ENCODE results near the gene SYT2.
"Not testable (repeated sequence)": the region's sequence is repeated elsewhere in the genome, so short reads cannot be mapped to it uniquely, and the experiment has no call there.

Gene SYT2

DNA sequence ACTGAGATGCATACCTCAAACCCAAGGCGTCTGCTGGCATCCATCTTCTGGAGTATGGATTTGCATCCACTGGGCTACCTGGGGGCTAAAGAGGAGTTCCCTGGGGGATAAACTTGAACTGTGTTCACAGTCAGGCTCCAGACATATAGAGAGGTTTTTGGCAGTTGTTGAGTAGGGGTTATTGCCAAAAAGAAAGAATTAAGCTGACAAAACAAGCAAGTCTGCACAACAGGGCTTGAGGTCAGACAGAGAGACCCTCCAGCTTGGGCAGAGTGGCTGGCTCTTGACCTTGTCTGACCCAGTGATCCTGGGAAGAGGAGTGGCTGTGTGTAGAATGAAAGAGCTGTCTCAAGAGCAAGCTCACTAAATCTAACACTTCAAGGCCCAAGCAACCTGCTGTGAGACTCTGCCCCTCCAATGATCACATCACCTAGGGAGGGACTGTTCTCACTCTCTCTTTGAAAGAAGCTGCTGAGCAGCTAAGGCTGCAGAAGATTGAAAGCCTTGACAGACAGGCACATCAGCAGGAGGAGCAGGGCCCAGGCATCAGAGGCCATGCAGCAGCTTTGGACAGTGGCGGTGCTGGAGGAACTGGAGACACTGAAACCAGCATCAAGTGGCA, 61.5 kb downstream of the SYT2 start:
- DNase-seq = no peak
- H3K4me1 ChIP-seq (ENCODE audit: control insufficient read depth, insufficient read depth, low read length, poor library complexity, severe bottlenecking) = peaks cover 8% of the 10 kb centered on the region
- peaks cover 10% of the 10 kb centered on the region for H3K27me3 ChIP-seq (replicated peaks; ENCODE audit: control insufficient read depth, insufficient read depth, low read length, poor library complexity, severe bottlenecking)
- no peak overlapping the region for H3K4me3 ChIP-seq (ENCODE audit: insufficient read depth, low read depth, low read length, poor library complexity, severe bottlenecking)
- no peaks in the 10 kb centered on the region for H3K9me3 ChIP-seq (ENCODE audit: control insufficient read depth, low read length)
- no peak overlapping the region for H3K27ac ChIP-seq (ENCODE audit: insufficient read depth, low read length, poor library complexity, severe bottlenecking)
- no peaks in the 10 kb centered on the region for H3K36me3 ChIP-seq (ENCODE audit: control insufficient read depth, insufficient read depth, low read length)

DNA sequence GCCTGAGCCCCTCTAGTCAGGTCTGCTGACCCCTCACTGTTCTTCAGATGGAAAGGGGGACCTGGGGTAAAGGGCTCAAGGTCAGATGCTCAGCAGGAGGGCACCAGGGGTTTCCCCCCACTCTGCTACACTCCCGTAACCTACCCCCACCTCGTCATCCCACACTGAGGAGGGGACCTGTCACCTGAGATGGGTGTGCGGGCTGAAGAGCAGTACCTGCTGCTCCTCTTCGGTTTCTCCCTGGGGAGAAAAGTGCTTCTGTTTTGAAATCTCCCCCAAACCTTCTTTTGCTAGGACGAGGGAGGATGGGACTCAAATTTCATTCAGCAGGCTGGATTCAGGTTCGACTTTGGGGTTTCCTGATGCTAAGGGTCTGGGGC, 65.2 kb downstream of the SYT2 start:
- Histone ChIP-seq H3K9me3 (ENCODE audit: control insufficient read depth, low read length) (no peaks in the 10 kb centered on the region), H3K4me1 (ENCODE audit: control insufficient read depth, insufficient read depth, low read length, poor library complexity, severe bottlenecking) (peaks cover 18% of the 10 kb centered on the region), H3K27me3 (replicated peaks; ENCODE audit: control insufficient read depth, insufficient read depth, low read length, poor library complexity, severe bottlenecking) (peaks cover 31% of the 10 kb centered on the region), H3K4me3 (ENCODE audit: insufficient read depth, low read depth, low read length, poor library complexity, severe bottlenecking) (no peak overlapping the region), H3K27ac (ENCODE audit: insufficient read depth, low read length, poor library complexity, severe bottlenecking) (no peak overlapping the region), H3K36me3 (ENCODE audit: control insufficient read depth, insufficient read depth, low read length) (no peaks in the 10 kb centered on the region)
- no peak for DNase-seq

DNA sequence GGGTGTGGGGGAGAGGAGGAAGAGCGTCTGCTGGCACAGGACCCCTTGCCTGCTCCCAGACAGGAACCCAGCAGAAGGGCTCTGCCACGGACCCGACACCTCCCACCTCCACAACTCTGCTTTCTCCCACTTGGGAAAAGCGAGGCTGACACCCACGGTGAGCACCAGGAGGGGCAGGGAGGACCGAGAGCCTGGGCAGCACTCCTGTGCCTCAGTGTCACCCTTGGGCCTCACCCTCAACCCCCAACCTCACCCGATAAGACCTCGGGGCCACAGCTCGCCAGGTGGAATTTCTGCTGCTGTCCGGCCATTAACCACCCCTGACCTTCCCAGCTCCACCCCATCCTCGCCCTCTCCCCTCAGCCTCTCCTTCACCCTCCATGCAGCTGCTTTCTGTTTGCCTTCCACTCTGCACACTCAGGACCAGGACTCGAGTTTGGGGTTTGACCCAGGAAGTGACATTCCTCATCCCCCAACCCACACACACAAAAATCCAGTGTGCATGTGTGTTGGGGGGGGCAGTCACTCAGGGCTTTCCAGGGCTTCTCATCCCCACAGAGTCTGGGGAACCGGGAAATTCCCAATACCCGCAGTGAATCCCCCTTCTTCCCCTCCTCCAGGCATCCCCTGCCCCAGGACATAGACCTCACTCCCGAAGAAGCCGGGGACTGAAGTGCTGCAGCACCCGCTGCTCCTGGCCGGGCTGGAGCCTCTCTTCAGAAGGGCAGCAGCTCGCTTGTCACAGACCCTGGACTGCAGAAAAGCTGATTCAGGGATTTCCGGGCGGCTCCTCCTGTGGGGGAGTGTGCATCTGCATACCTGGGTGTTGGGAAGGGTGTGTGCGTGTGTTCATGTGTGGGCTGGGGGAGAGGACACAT, 65.8 kb downstream of the SYT2 start:
- Histone ChIP-seq H3K27ac (ENCODE audit: insufficient read depth, low read length, poor library complexity, severe bottlenecking) (no peak overlapping the region), H3K27me3 (replicated peaks; ENCODE audit: control insufficient read depth, insufficient read depth, low read length, poor library complexity, severe bottlenecking) (peaks cover 31% of the 10 kb centered on the region), H3K36me3 (ENCODE audit: control insufficient read depth, insufficient read depth, low read length) (no peaks in the 10 kb centered on the region), H3K4me3 (ENCODE audit: insufficient read depth, low read depth, low read length, poor library complexity, severe bottlenecking) (peak overlapping the region; percentile 49), H3K9me3 (ENCODE audit: control insufficient read depth, low read length) (no peaks in the 10 kb centered on the region), H3K4me1 (ENCODE audit: control insufficient read depth, insufficient read depth, low read length, poor library complexity, severe bottlenecking) (peaks cover 18% of the 10 kb centered on the region)
- DNase-seq = no peak

DNA sequence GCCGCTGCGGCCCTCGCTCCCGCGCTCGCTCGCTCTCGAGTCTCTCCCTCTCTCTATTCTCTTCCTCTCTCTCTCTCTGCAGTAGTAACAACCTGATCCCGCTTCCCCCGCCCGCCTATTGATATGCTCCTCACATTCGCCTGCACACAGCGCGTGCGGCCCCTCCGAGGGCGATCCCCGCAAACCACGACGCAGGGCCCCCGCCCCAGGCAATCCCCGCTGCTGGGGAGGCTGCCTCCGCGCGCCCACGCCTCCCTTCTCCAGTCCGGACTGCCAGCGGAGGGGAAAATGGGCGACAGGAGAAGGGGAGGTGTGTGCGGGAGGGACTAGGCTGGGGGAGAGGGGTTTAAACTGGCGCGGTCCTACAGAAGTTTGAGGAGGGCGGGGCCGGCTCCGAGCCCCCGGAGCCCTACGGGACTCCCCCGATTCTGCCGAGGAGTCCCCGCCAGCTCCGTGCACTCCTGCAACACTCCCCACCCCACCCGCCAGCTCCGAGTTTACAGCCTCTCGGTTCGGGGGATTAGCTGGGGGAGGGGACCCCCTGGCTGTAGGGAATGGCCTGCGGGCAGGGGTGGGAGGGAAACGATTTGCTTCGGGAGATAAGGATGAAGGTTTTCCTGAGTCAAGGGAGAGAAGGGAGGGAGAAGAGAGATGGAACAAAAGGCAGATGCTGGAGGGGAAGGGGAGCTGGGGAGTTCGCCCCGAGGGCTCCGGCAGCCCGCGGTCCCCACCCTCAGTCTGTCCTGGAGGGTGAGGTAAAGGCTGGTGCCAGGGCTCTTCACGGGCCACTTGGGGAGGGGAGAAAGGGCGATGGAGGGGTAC, 66.6 kb downstream of the SYT2 start:
- Histone ChIP-seq H3K36me3 (ENCODE audit: control insufficient read depth, insufficient read depth, low read length) (no peaks in the 10 kb centered on the region), H3K27ac (ENCODE audit: insufficient read depth, low read length, poor library complexity, severe bottlenecking) (no peak overlapping the region), H3K27me3 (replicated peaks; ENCODE audit: control insufficient read depth, insufficient read depth, low read length, poor library complexity, severe bottlenecking) (peaks cover 31% of the 10 kb centered on the region), H3K4me1 (ENCODE audit: control insufficient read depth, insufficient read depth, low read length, poor library complexity, severe bottlenecking) (peaks cover 18% of the 10 kb centered on the region), H3K4me3 (ENCODE audit: insufficient read depth, low read depth, low read length, poor library complexity, severe bottlenecking) (peak overlapping the region; percentile 49), H3K9me3 (ENCODE audit: control insufficient read depth, low read length) (no peaks in the 10 kb centered on the region)
- no peak for DNase-seq

DNA sequence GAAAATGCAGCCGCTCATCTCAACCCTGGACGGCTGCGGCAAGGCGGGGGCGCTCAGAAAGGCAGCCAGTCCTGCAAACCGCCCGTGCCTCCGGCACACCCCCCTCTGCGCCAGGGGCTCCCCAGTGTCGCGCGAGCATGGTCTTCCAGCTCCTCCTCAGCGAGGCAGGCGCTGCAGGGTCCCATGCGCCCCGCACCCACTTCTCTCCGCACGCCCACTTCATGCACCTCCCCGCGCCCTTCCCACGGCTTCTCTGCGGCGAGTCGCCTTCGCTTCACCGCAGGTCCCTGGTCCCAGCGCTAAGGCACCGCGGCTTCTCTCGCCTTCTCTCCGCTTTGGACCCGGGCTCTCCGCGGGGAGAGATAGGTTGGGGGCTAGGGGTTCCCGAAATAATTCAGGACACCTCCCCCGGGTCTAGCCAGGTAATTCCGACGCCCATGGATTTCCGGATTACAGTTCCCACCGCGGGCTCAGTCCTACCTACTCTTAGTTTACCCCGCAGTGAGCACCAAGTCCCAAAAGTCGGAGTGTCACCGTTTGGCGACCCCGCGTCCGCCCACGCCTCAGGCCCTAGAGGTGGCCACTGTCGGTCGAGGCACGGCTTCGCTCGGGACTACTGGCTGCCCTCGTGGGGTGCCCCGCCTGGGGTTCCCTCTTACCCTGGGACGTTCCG, 67.5 kb downstream of the SYT2 start:
- Histone ChIP-seq H3K4me1 (ENCODE audit: control insufficient read depth, insufficient read depth, low read length, poor library complexity, severe bottlenecking) (peaks cover 18% of the 10 kb centered on the region), H3K27ac (ENCODE audit: insufficient read depth, low read length, poor library complexity, severe bottlenecking) (no peak overlapping the region), H3K36me3 (ENCODE audit: control insufficient read depth, insufficient read depth, low read length) (no peaks in the 10 kb centered on the region), H3K27me3 (replicated peaks; ENCODE audit: control insufficient read depth, insufficient read depth, low read length, poor library complexity, severe bottlenecking) (peaks cover 31% of the 10 kb centered on the region), H3K9me3 (ENCODE audit: control insufficient read depth, low read length) (no peaks in the 10 kb centered on the region), H3K4me3 (ENCODE audit: insufficient read depth, low read depth, low read length, poor library complexity, severe bottlenecking) (peak overlapping the region; percentile 49)
- DNase-seq = no peak

DNA sequence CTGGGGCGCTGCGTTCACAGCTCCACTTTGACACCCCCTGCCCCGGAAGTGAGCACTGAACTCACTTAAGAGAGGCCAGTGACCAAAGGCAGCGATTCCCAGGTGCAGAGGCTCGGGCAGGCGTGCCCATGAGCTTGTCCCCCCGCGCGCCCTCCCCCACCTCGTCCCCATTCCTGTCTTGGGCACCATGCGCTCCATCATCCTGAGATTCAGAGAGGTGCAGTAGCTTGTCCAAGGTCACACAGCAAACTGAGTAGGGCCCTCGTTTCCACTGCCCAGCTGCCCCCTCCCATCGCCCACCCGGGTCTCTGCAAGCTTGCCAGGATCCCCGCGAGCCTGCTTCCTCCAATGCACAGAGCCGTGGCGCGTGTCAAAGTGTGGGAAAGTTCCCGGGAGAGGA, 68.0 kb downstream of the SYT2 start:
- Histone ChIP-seq H3K27me3 (replicated peaks; ENCODE audit: control insufficient read depth, insufficient read depth, low read length, poor library complexity, severe bottlenecking) (peaks cover 31% of the 10 kb centered on the region), H3K27ac (ENCODE audit: insufficient read depth, low read length, poor library complexity, severe bottlenecking) (no peak overlapping the region), H3K4me3 (ENCODE audit: insufficient read depth, low read depth, low read length, poor library complexity, severe bottlenecking) (peak overlapping the region; percentile 49), H3K36me3 (ENCODE audit: control insufficient read depth, insufficient read depth, low read length) (no peaks in the 10 kb centered on the region), H3K9me3 (ENCODE audit: control insufficient read depth, low read length) (no peaks in the 10 kb centered on the region), H3K4me1 (ENCODE audit: control insufficient read depth, insufficient read depth, low read length, poor library complexity, severe bottlenecking) (peaks cover 18% of the 10 kb centered on the region)
- no peak for DNase-seq

DNA sequence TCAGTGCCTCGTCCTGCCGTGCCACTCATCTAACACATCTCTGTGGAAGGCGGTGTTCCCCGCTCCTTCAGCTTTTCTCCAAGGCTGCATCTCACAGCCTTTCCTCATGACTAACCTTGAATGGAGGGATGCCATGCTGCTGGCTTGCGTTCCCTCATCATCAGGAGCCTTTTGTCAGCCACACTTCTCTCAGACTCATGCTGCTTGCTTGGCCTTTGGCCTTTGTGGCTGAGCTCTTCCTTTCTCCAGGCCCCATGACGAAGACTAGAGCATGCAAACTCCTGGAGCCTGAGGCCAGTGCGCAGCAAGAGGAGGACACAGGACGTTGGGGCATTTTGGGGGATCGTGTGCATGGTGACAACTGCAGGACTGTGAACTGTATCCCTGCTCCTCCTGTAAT, 70.8 kb downstream of the SYT2 start:
- no peak for DNase-seq
- Histone ChIP-seq H3K36me3 (ENCODE audit: control insufficient read depth, insufficient read depth, low read length) (no peaks in the 10 kb centered on the region), H3K9me3 (ENCODE audit: control insufficient read depth, low read length) (no peaks in the 10 kb centered on the region), H3K4me3 (ENCODE audit: insufficient read depth, low read depth, low read length, poor library complexity, severe bottlenecking) (no peak overlapping the region), H3K27ac (ENCODE audit: insufficient read depth, low read length, poor library complexity, severe bottlenecking) (no peak overlapping the region), H3K27me3 (replicated peaks; ENCODE audit: control insufficient read depth, insufficient read depth, low read length, poor library complexity, severe bottlenecking) (peaks cover 29% of the 10 kb centered on the region), H3K4me1 (ENCODE audit: control insufficient read depth, insufficient read depth, low read length, poor library complexity, severe bottlenecking) (peaks cover 18% of the 10 kb centered on the region)

DNA sequence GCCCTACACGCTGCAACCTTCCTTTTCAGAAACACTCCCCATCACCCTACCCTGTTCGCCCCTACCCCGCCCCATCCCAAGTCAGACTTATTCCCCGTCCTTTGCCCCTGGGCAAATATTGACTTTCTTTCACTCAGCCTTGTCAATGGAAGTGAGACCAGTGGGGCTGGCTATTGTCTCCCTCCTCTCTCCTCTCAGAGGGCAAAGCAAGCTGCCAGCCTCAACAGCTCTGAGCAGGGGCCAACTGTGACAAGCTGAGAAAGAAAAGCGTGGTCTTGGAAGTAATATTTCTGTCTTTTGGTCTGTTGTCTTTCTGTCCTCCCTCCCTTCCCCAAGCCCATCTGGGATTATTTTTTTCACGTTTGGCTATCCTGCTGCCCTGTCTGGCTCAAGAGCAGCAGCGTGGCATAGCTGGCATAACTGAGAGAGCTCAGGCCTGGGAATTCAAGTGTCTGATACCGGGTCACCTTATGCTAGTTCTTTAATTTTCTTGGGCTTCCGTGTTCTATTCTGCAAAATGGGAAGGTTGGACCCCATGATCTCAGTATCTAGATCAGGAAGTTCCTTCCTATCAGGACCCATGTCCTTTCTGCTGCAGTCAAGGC, 71.5 kb downstream of the SYT2 start:
- H3K36me3 ChIP-seq (ENCODE audit: control insufficient read depth, insufficient read depth, low read length); H3K27ac ChIP-seq (ENCODE audit: insufficient read depth, low read length, poor library complexity, severe bottlenecking); DNase-seq; H3K9me3 ChIP-seq (ENCODE audit: control insufficient read depth, low read length); H3K4me3 ChIP-seq (ENCODE audit: insufficient read depth, low read depth, low read length, poor library complexity, severe bottlenecking): not testable (repeated sequence)
- peaks cover 11% of the 10 kb centered on the region for H3K4me1 ChIP-seq (ENCODE audit: control insufficient read depth, insufficient read depth, low read length, poor library complexity, severe bottlenecking)
- peaks cover 22% of the 10 kb centered on the region for H3K27me3 ChIP-seq (replicated peaks; ENCODE audit: control insufficient read depth, insufficient read depth, low read length, poor library complexity, severe bottlenecking)

DNA sequence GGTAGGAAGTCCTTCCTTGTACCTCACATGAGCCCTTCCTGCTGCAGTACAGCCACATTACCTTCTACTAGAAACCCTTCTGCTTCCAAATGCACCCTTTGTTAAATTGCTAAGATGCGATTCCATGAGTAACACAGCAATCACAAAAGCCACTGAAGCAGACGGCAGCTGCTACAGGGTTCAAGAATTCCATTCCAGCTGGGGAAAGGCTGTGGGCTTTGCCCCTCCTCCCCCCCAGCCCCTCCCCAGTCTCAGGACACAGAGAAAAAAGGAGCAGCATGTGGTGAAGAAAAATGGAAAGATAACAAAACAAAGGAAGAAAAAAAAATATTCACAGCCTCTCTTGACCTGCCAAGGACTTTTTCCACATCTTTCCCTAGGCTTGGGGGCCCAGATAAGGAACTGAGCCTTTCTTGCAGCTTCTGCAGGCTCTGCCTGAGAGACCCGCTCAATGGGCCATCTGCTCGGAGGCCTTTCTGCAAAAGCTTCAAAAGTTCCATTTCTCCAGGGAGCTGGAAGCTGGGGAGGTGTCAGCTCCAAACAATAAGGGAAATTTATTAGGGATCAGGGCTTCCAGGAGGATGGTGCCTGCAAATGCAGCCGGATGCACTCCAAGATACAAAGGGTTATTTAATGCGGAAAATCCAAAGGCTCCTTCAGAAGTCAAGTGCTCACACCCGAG, 72.1 kb downstream of the SYT2 start:
- Histone ChIP-seq H3K36me3 (ENCODE audit: control insufficient read depth, insufficient read depth, low read length) (no peaks in the 10 kb centered on the region), H3K9me3 (ENCODE audit: control insufficient read depth, low read length) (no peaks in the 10 kb centered on the region), H3K4me1 (ENCODE audit: control insufficient read depth, insufficient read depth, low read length, poor library complexity, severe bottlenecking) (peaks cover 10% of the 10 kb centered on the region), H3K4me3 (ENCODE audit: insufficient read depth, low read depth, low read length, poor library complexity, severe bottlenecking) (no peak overlapping the region), H3K27me3 (replicated peaks; ENCODE audit: control insufficient read depth, insufficient read depth, low read length, poor library complexity, severe bottlenecking) (peaks cover 16% of the 10 kb centered on the region), H3K27ac (ENCODE audit: insufficient read depth, low read length, poor library complexity, severe bottlenecking) (no peak overlapping the region)
- no peak for DNase-seq
